Measurements from ENCODE around the gene SIAH2.

DNA sequence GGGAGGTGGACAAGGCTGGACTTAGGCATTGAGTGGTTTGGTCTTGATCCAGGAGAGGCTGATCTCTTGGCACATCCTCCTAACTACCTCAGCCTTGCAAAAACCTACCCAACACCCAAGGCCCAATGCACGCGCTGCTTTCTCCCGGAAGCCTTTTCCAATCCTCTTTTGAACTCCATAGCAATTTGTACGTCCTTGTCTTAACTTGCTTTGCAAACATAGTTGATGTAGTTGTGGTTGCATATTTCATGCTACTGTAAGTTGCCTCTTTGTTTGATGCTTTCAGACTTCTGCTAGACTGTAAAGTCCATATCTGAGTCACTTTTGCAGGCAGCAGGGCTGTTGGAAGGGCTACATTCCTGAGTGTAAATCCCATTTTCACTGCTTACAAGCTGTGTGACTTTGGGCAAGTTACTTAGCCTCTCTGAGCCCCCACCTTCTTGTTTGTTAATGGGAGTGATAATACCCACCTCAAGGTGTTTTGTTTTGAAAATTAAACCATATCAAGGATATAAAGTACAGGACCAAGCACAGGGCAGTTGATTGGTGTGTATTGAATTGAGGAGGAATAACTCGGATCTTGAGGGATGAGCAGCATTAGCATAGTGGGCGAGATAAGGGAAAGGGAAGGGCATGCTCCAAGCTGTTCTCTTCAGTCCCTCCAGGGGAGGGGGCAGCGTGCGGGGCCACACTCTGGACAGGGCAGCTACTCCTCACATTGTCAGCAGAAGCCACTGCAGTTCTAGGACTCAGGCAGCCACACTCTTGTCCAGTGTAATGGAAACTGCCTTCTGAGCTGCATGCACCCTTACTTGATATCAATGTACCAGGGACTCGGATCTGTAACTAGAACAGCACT is 28.8 kb downstream of the SIAH2 start:
- TF ChIP-seq, protein P1, sequence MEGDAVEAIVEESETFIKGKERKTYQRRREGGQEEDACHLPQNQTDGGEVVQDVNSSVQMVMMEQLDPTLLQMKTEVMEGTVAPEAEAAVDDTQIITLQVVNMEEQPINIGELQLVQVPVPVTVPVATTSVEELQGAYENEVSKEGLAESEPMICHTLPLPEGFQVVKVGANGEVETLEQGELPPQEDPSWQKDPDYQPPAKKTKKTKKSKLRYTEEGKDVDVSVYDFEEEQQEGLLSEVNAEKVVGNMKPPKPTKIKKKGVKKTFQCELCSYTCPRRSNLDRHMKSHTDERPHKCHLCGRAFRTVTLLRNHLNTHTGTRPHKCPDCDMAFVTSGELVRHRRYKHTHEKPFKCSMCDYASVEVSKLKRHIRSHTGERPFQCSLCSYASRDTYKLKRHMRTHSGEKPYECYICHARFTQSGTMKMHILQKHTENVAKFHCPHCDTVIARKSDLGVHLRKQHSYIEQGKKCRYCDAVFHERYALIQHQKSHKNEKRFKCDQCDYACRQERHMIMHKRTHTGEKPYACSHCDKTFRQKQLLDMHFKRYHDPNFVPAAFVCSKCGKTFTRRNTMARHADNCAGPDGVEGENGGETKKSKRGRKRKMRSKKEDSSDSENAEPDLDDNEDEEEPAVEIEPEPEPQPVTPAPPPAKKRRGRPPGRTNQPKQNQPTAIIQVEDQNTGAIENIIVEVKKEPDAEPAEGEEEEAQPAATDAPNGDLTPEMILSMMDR (IDR thresholded peaks at IDR 0.05): no peak
- TF ChIP-seq POLR2AphosphoS5 (IDR thresholded peaks at IDR 0.05; ENCODE audit: low read depth, low read length): no peak
- TF ChIP-seq, protein P2, sequence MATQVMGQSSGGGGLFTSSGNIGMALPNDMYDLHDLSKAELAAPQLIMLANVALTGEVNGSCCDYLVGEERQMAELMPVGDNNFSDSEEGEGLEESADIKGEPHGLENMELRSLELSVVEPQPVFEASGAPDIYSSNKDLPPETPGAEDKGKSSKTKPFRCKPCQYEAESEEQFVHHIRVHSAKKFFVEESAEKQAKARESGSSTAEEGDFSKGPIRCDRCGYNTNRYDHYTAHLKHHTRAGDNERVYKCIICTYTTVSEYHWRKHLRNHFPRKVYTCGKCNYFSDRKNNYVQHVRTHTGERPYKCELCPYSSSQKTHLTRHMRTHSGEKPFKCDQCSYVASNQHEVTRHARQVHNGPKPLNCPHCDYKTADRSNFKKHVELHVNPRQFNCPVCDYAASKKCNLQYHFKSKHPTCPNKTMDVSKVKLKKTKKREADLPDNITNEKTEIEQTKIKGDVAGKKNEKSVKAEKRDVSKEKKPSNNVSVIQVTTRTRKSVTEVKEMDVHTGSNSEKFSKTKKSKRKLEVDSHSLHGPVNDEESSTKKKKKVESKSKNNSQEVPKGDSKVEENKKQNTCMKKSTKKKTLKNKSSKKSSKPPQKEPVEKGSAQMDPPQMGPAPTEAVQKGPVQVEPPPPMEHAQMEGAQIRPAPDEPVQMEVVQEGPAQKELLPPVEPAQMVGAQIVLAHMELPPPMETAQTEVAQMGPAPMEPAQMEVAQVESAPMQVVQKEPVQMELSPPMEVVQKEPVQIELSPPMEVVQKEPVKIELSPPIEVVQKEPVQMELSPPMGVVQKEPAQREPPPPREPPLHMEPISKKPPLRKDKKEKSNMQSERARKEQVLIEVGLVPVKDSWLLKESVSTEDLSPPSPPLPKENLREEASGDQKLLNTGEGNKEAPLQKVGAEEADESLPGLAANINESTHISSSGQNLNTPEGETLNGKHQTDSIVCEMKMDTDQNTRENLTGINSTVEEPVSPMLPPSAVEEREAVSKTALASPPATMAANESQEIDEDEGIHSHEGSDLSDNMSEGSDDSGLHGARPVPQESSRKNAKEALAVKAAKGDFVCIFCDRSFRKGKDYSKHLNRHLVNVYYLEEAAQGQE (IDR thresholded peaks at IDR 0.05; ENCODE audit: insufficient read depth in 1 of 2, low read depth in 2 of 2, low read length in 1 of 2): no peak
